Measurements from ENCODE around the gene CEACAM1.

DNA sequence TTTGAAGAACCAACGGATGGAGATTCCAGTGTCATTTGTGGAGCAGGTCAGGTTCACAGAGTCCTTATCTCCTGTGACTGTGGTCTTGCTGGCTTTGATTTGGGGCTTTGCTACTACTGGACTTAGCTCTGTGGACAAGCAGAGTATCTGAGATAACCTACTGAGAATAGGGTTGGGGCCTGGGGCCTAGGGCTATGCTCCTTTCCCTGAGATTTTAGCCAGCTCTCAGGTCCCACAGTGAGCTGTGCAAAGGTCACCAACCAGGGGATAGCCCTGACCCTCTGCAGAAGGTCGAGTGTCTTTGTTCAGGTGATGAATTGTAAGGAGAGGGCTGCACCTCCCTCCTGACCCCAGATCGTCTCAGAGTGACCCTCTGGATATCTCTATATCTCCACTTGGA is 9.2 kb downstream of the CEACAM1 start:
- TF ChIP-seq, protein P1, sequence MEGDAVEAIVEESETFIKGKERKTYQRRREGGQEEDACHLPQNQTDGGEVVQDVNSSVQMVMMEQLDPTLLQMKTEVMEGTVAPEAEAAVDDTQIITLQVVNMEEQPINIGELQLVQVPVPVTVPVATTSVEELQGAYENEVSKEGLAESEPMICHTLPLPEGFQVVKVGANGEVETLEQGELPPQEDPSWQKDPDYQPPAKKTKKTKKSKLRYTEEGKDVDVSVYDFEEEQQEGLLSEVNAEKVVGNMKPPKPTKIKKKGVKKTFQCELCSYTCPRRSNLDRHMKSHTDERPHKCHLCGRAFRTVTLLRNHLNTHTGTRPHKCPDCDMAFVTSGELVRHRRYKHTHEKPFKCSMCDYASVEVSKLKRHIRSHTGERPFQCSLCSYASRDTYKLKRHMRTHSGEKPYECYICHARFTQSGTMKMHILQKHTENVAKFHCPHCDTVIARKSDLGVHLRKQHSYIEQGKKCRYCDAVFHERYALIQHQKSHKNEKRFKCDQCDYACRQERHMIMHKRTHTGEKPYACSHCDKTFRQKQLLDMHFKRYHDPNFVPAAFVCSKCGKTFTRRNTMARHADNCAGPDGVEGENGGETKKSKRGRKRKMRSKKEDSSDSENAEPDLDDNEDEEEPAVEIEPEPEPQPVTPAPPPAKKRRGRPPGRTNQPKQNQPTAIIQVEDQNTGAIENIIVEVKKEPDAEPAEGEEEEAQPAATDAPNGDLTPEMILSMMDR (conservative IDR thresholded peaks at IDR 0.05; ENCODE audit: low read length), result no peak
- no peak for TF ChIP-seq EZH2phosphoT487 (IDR thresholded peaks at IDR 0.05; ENCODE audit: borderline replicate concordance)
